SK-N-DZ (cell line): ENCODE measurements around the gene BBS7. TPM values are rescaled to one million over a fixed set of nuclear protein-coding genes. Genes with fewer than 3 reads are reported as not detected.

Source experiments
- DNase-seq: peaks from one replicate; pipeline ENCODE4 v3.0.0-alpha.2; 2015; ENCODE audit warnings: low spot score
- polyA plus RNA-seq, 2 experiments: library from polyadenylated mRNA; depleted of rRNA; stranded (reverse); fragments of >200 nt; gene quantifications; 2 replicates each; pipeline ENCODE4 v1.2.3, GENCODE V29; 2014

Gene BBS7
- 28.5 and 32.5 TPM in 2 replicates for polyA plus RNA-seq (2014; cell fraction: cytosol; rRNA removed)
- polyA plus RNA-seq (2014; cell fraction: nucleus; rRNA removed) = 20.1 and 23.1 TPM in 2 replicates

GRCh38 chr4:121869841-121870822 is at the start of gene BBS7:
BBS7 (minus strand) TSS chr4:121870474; CDS start chr4:121870313, 161 bp downstream.
- peak; percentile 97 for DNase-seq

- DNase-seq = no peak
Observed at GRCh38 chr4:121913667-121914066, 43.4 kb upstream of the BBS7 start.

GRCh38 chr4:121908346-121908745 is 38.1 kb upstream of the BBS7 start:
- DNase-seq = no peak

- peak; percentile 38 for DNase-seq
Observed at GRCh38 chr4:121900132-121900983, 30.1 kb upstream of the BBS7 start.

GRCh38 chr4:121898150-121898549 is 27.9 kb upstream of the BBS7 start:
- DNase-seq = peak; percentile 2

- DNase-seq = no peak
Observed at GRCh38 chr4:121888134-121888533, 17.9 kb upstream of the BBS7 start.

- no peak for DNase-seq
Observed at GRCh38 chr4:121885115-121885514, 14.8 kb upstream of the BBS7 start.

GRCh38 chr4:121881158-121881557 is 10.9 kb upstream of the BBS7 start:
- DNase-seq = no peak

- no peak for DNase-seq
Observed at GRCh38 chr4:121879135-121879534, 8.9 kb upstream of the BBS7 start.

- no peak for DNase-seq
Observed at GRCh38 chr4:121877041-121877773, 6.9 kb upstream of the BBS7 start.

GRCh38 chr4:121876070-121876469 is 5.8 kb upstream of the BBS7 start:
- DNase-seq = no peak

GRCh38 chr4:121875652-121876051 is 5.4 kb upstream of the BBS7 start:
- no peak for DNase-seq

GRCh38 chr4:121873604-121874003 is 3.3 kb upstream of the BBS7 start:
- DNase-seq = no peak

- DNase-seq = no peak
Observed at GRCh38 chr4:121863799-121864198, 6.5 kb downstream of the BBS7 start.

GRCh38 chr4:121861426-121861825 is 8.8 kb downstream of the BBS7 start:
- DNase-seq = no peak

- DNase-seq = no peak
Observed at GRCh38 chr4:121860121-121860520, 10.2 kb downstream of the BBS7 start.

- no peak for DNase-seq
Observed at GRCh38 chr4:121851354-121851753, 18.9 kb downstream of the BBS7 start.

- DNase-seq = no peak
Observed at GRCh38 chr4:121846662-121847061, 23.6 kb downstream of the BBS7 start.

GRCh38 chr4:121842862-121843261 is 27.4 kb downstream of the BBS7 start:
- no peak for DNase-seq

GRCh38 chr4:121838136-121838535 is 32.1 kb downstream of the BBS7 start:
- DNase-seq = no peak

- DNase-seq = no peak
Observed at GRCh38 chr4:121829511-121829910, 40.8 kb downstream of the BBS7 start.
